Measurements from ENCODE around the gene SUV39H1.

Gene SUV39H1

DNA sequence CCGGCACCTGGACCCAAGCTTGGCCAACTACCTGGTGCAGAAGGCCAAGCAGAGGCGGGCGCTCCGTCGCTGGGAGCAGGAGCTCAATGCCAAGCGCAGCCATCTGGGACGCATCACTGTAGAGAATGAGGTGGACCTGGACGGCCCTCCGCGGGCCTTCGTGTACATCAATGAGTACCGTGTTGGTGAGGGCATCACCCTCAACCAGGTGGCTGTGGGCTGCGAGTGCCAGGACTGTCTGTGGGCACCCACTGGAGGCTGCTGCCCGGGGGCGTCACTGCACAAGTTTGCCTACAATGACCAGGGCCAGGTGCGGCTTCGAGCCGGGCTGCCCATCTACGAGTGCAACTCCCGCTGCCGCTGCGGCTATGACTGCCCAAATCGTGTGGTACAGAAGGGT, 3.7 kb downstream of the SUV39H1 start:
- DNase-seq = no peak
- TF ChIP-seq POLR2A (IDR thresholded peaks at IDR 0.05; ENCODE audit: low read length) = no peak
- TF ChIP-seq GATA1 (IDR thresholded peaks at IDR 0.05; ENCODE audit: low read depth, low read length) = no peak

DNA sequence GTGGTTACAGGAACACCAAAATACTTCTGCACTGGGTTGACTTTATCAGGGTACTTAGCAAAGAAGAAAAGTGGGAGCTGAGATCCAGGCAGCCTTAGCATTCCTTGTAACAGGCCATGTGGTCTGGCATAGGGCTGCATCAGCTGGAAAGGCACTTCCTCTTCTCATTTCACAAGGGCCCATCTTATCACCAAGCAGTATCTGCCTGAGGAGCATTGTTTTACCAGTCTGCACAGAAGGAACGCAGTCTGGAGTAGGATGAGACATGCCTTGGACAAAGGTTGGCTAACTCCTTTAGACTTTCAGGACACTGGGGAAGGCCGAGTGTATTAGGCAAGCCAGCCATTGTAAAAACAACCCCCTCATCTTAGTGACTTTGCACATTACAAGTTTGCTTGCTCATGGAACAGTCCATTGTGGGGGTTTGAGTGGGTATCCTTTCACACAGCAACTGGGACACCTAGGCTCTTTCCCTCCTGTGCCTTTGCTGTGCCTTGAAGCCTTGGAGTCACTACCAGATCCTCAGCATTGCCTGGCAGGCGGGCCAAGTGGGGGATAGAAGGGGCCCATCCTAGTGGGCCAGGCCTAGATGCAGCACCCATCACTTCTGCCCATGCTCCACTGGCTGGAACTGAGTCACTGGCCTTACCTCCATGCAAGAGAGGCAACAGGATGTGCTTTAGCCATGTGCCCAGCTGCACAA, 4.6 kb downstream of the SUV39H1 start:
- DNase-seq = peak; percentile 32 to 42
- TF ChIP-seq POLR2A (IDR thresholded peaks at IDR 0.05; ENCODE audit: low read length) = no peak

DNA sequence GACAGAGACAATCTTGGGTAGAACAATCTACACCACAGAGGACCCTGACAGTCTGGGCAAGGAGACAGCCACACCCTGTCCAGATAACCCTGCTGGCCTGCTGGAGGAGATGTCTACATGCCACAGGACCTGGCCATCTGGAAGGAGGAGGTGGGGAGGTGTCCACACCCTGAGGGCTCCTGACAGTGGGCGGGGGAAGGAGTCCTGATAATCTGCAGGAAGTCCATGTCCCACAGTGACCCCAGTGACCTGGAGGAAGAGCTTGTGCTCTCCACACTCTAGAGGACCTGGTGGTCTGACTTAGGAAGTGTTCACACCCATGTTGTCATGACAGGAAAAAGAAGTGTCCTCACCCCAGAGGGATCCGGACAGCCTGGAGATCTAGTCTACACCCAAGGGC, 5.5 kb downstream of the SUV39H1 start:
- TF ChIP-seq POLR2A (IDR thresholded peaks at IDR 0.05; ENCODE audit: low read length) (no peak), GATA1 (IDR thresholded peaks at IDR 0.05; ENCODE audit: low read depth, low read length) (no peak)
- peak; percentile 79 to 93 for DNase-seq

- no peak for DNase-seq
- TF ChIP-seq GATA1 (IDR thresholded peaks at IDR 0.05; ENCODE audit: low read depth, low read length) (no peak), POLR2A (IDR thresholded peaks at IDR 0.05; ENCODE audit: low read length) (no peak)
Measured at GRCh38 chrX:48702716-48703115, 6.2 kb downstream of the SUV39H1 start.

DNA sequence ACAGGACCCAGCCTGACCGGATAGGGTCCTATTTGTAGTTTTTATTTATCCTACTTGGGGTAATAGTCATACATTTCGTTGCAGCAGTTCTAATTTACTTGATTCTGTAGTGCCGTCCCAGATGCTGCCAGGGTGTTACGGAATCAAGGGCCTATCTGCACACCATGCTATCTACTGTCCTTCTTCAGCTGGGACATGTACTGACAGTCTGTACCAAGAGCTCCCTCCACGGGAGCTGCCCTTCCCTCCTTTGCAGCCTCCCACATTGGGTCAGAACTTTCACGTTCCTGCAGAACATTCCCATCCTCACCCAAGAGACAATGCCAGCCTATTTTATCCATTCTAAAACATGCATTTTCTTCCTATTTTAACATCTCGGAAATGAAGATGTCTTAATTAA, 6.7 kb downstream of the SUV39H1 start:
- TF ChIP-seq GATA1 (IDR thresholded peaks at IDR 0.05; ENCODE audit: low read depth, low read length) (no peak), POLR2A (IDR thresholded peaks at IDR 0.05; ENCODE audit: low read length) (no peak)

GRCh38 chrX:48703642-48704481, 7.3 kb downstream of the SUV39H1 start:
- DNase-seq = no peak

More for the DNA sequence above, 6.7 kb downstream of the SUV39H1 start:
- peak in 1 of 2 experiments; percentile 9 for DNase-seq

GRCh38 chrX:48705871-48706270, 9.3 kb downstream of the SUV39H1 start:
- DNase-seq = no peak
- TF ChIP-seq POLR2A (IDR thresholded peaks at IDR 0.05; ENCODE audit: low read length) = no peak
- TF ChIP-seq GATA1 (IDR thresholded peaks at IDR 0.05; ENCODE audit: low read depth, low read length) = no peak

More at GRCh38 chrX:48703642-48704481, 7.3 kb downstream of the SUV39H1 start:
- TF ChIP-seq POLR2A (IDR thresholded peaks at IDR 0.05; ENCODE audit: low read length) = no peak
- no peak for TF ChIP-seq GATA1 (IDR thresholded peaks at IDR 0.05; ENCODE audit: low read depth, low read length)

GRCh38 chrX:48709522-48710112, 13.1 kb downstream of the SUV39H1 start:
- no peak for DNase-seq

DNA sequence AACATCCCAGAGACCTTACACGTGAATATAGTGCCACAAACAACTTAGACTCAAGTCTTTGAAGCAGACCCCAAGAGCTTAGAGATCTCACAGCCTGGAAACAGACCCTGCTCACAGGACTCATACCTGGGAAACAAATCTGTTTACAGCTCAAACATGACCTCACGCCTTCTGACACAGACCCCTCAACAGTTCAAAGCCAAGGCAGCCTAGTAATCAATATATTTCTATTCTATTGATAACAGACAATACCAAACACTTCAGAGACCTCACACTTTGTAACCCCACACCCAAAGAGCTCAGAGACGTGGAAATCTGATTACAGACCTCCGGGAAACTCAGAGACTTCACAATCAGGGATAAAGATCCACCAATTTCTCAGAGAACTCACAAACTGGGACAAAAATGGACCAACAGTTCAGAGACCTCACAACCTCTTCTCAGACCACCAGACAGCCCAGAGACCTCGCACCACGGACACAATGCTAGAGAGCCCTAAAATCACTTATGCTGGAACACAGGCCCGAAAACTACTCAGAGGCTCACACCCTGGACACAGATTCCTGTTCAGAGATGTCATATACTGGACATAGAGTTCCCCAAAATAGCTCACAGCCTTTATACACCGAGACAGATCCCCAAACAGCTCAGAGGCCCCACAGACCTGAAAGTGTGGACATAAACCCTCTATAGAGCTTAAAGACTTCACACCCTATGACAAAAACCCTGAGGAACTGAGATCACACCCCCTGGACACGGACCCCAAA, 14.8 kb downstream of the SUV39H1 start:
- no peak for DNase-seq
- no peak for TF ChIP-seq GATA1 (IDR thresholded peaks at IDR 0.05; ENCODE audit: low read depth, low read length)
- no peak for TF ChIP-seq POLR2A (IDR thresholded peaks at IDR 0.05; ENCODE audit: low read length)

More at GRCh38 chrX:48709522-48710112, 13.1 kb downstream of the SUV39H1 start:
- TF ChIP-seq POLR2A (IDR thresholded peaks at IDR 0.05; ENCODE audit: low read length) (no peak), GATA1 (IDR thresholded peaks at IDR 0.05; ENCODE audit: low read depth, low read length) (no peak)

- no peak for TF ChIP-seq GATA1 (IDR thresholded peaks at IDR 0.05; ENCODE audit: low read depth, low read length)
- TF ChIP-seq POLR2A (IDR thresholded peaks at IDR 0.05; ENCODE audit: low read length) = no peak
- DNase-seq = no peak
Measured at GRCh38 chrX:48711929-48712505, 15.5 kb downstream of the SUV39H1 start.

DNA sequence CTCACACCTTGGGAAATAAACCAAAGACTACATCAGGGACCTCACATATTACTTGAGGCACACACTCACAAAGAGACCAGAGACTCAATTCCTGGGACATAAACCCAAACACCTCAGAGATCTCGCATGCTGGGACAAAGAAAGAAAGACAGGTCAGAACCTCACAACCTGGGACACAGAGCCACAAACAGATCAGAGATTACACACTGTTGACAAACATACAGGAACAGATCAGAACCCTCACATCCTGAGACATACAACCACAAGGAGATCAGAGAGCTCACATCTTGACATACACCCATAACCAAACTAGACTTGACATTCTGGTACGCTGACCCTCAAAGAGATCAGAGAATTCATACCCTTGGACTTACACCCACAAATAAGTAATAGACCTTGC, 17.3 kb downstream of the SUV39H1 start:
- TF ChIP-seq GATA1 (IDR thresholded peaks at IDR 0.05; ENCODE audit: low read depth, low read length) (no peak), POLR2A (IDR thresholded peaks at IDR 0.05; ENCODE audit: low read length) (no peak)
- DNase-seq = no peak

DNA sequence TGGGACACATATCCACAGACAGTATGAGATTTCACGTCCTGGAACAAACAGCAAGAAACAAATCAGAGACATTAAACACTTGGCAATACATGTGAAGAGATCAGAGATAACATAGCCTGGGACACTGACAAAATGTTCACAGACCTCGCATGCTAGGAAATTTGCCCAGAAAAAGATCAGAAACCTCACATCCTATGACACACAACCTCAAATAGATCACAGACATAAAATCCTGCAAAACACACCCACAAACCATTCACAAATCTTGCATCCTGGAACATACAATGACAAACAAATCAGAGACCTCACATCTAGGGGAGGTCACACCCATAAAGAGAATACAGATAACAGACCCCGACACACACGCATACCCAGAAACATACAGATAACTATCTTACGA, 18.0 kb downstream of the SUV39H1 start:
- DNase-seq = no peak
- no peak for TF ChIP-seq POLR2A (IDR thresholded peaks at IDR 0.05; ENCODE audit: low read length)
- TF ChIP-seq GATA1 (IDR thresholded peaks at IDR 0.05; ENCODE audit: low read depth, low read length) = no peak

DNA sequence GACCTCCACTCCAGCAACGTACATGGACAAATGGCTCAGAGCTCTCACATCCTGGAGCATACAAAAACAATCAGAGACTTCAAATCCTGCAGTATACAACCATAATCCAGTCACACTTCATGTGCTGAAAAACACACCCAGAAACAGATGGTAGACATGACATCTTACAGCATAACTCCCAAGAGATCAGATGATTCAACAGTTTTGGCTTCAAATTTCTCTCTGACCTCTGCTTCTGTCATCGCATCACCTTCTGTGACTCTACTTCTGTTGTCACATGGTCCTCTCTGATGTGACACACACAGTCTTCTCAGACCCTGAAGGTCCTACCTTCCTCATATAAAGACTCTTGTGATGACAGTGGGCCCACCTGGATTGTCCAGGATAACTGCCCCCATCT, 18.5 kb downstream of the SUV39H1 start:
- DNase-seq = peak; percentile 73
- TF ChIP-seq POLR2A (IDR thresholded peaks at IDR 0.05; ENCODE audit: low read length) (no peak), GATA1 (IDR thresholded peaks at IDR 0.05; ENCODE audit: low read depth, low read length) (no peak)
